SK-MEL-5 (cell line): ENCODE measurements around the gene ERLIN1. TPM values are rescaled to one million over a fixed set of nuclear protein-coding genes. Genes with fewer than 3 reads are reported as not detected.

ENCODE experiments used
- DNase-seq: peaks from one replicate; pipeline ENCODE4 v3.0.0-alpha.2; 2016; ENCODE audit warnings: low read depth, low spot score
- in situ Hi-C: cut with HindIII; loops from 2 replicates; pipeline ENCODE4 v1.10.0; 2016; ENCODE audit warnings: low sequenced_read_pairs, high pct_unique_total_duplicates, low pct_unique_long_range_greater_than_20kb
- total RNA-seq: library from RNA; depleted of rRNA; stranded (reverse); fragments of >200 nt; shearing (Covaris generic); gene quantifications from 2 replicates; pipeline ENCODE4 v1.2.3, GENCODE V29; 2014

The ERLIN1 gene
- total RNA-seq, 1 experiment from 2014 or later = 14.3 TPM

DNA sequence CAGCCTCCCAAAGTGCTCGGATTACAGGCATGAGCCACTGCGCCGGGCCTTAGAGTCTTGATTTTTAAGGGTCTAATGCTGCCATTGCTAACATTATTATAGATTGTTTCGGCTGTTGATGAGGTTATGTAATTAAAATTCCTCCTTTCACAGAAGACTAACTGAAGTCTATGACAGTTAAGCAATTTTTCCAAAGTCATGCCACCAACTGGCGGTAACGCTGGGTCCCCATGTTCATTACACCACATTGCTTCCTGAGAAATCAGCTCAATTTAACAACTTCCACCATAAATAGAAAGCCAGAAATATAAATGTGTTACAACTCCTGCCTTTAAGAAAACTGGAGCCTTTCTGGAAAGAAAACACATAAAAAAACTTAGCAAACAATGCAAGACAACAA, 3.5 kb downstream of the ERLIN1 start:
- no peak for DNase-seq

DNA sequence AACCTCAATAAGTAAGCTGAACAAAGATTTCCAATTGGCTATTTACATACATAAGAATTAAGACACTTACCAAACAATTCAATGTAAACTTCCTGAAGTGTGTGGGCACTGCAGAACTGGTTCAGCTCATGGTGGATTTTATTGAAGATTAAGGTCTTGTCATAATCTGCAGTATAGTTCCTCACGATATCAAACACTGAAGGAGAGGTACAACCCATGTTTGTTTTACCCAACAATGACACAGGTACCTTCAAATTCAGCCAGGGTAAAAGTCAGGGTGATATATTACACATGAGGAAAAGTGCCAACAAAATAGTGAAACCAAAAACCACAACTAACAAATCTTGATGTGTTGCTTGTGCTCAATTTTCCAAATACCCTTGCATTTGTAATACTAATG, 10.0 kb downstream of the ERLIN1 start:
- no peak for DNase-seq
- in situ Hi-C loops = no loop called here

More for the DNA sequence above, 3.5 kb downstream of the ERLIN1 start:
- in situ Hi-C loops = no loop called here

GRCh38 chr10:100174699-100175677, 10.8 kb downstream of the ERLIN1 start:
- DNase-seq = no peak
- in situ Hi-C loops = no loop called here

DNA sequence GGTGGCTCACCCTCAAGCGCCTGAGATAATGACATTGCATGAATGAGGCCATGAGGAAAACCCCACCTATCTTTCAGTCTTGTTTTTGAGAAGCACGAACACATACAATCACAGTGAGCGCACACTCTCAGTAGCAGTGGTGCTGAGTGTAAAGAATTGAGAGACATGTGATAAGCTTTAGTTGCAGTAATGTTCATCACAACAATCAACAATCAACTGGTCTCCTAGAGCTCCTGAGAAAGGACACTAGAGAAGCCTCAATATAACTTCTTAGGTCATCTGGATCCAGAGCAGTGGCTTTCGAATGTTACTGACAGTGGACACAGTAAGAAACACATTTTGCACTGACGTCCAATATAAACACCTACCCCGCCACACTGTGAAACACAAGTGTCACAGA, 12.8 kb downstream of the ERLIN1 start:
- in situ Hi-C loops = no loop called here
- no peak for DNase-seq

- no peak for DNase-seq
- in situ Hi-C loops = no loop called here
Measured at GRCh38 chr10:100172349-100172748, 13.5 kb downstream of the ERLIN1 start.

DNA sequence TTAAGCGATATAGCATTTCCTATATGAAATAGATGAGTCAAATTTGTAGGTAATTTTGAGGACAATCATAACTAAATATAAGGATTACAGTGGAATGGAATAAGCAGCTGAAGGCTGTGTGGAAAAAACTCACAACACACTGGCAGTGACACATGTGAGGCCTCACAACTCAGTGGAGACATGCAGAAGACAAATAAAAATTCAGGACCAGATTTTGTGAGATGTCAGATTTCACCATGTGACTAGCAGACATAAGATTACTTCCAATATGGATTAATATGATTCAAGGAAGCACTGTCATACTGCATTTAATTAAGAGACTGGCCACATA, 17.6 kb downstream of the ERLIN1 start:
- DNase-seq = no peak
- in situ Hi-C loops = no loop called here

DNA sequence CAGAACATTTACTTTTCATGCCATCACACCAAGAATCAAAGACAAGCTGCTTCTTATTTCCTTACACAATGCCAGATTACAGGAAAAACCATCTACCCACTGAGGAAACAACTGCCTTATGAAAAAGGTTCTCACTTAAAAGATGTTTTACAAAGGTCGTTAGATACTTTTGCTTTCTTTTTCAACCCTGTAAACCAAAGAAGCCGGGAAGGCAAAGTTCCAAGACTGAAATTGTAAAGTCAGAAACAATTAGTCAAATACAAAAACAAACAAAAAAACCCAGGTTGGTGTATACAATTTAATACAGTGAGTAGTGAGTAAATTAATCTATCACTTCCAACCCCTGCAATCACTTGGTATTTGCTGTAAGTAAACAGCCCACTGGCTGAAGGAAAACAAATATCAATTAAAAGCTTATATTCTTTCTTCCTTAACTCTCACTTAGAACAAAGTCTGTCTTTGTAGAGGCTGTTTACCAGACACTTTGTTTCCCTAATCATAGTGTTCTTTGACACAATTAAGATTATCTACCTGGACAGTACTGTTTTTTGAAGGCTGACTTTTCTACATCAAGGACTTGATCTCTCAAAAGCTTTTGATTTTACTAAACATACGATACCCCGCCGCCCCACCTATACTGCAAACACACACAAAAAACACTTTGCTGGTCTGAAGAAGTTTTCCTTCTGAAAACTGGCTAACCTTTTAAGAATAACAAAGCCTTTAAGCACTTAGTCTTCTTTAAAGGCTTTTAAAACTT, 18.1 kb downstream of the ERLIN1 start:
- in situ Hi-C loops = no loop called here
- DNase-seq = no peak

DNA sequence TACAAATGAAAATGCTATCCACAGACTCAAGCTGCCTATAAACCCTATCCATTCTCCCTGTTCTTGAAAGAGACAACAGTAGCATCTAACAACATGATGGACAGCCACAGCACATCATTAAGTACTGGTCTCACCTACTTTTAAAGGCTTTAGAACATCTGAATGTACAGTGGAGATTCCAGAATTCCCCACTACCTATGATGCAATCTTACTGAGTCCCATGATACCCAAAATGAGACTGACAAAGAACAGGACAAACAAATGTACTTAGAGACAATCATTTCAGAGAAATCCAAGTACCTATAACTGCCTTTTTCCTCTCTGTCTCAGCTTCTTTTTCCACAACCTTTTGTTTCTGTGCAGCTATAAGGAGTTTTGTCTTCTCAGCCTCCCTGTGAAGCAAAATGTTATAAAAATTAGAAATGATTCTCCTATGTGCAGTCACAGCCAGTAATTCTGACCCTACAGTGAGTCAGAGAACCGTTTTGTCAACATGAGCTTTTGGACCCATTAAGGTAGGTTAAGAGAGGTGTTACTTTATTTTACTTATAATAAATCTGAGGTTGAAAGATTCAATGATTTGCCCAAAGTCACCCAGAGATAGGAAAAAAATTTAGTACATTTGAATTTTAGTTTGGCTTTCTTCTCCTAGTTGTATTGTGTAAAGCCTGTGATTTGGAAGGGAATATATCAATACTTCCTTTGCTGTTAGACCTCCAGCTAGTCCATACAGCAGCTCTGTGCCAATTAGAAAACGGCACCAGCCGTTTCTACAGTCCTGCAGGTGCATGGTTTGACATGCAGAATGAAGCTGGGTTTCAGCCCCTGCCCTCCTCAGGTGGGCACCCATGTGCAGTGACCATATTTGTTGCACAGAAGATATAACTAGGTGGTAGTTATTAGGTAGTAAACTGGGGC, 21.9 kb downstream of the ERLIN1 start:
- in situ Hi-C loops = no loop called here
- DNase-seq = no peak

GRCh38 chr10:100162696-100163095, 23.1 kb downstream of the ERLIN1 start:
- no peak for DNase-seq
- in situ Hi-C loops = no loop called here

GRCh38 chr10:100158044-100158805, 27.6 kb downstream of the ERLIN1 start:
- DNase-seq = no peak
- in situ Hi-C loops = no loop called here

DNA sequence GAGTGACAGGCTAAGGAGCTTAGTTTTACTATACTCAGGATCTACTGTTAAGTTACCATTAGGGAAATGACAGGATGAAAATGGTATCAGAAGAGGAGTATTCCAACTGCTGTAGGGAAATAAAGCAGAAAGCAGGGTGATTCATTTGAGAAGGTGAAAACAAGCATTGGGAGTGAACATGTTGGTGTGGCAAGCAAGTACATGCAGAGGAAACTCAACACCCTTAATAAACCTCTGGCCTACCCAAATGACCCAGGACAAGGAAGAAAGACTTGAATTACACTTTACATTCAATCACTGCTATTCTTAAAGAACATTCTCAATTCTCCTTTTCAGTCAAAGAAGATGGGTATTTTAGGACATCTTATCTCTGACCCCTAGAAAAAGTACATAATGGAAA, 28.7 kb downstream of the ERLIN1 start:
- no peak for DNase-seq
- in situ Hi-C loops = no loop called here

GRCh38 chr10:100155936-100156335, 29.9 kb downstream of the ERLIN1 start:
- DNase-seq = no peak
- in situ Hi-C loops = no loop called here

DNA sequence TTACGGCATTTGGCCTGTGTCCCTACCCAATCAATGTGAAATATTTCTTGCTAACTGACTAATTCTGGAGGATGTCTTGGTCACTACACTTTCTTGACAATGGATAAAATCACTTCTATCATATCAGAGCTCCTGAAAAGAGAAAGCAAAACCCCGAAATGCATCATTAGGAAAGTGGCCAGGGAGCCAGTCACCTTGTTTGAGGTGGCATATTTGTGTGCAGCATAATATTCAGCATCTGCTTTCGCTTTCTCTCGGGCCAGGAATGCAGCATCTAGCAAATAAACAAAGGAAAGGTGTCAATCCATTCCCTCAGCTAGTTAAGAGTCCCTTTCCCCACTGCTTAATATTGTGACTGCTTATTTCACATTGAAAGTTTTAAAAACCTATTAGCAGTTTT, 31.2 kb downstream of the ERLIN1 start:
- in situ Hi-C loops = no loop called here
- no peak for DNase-seq

DNA sequence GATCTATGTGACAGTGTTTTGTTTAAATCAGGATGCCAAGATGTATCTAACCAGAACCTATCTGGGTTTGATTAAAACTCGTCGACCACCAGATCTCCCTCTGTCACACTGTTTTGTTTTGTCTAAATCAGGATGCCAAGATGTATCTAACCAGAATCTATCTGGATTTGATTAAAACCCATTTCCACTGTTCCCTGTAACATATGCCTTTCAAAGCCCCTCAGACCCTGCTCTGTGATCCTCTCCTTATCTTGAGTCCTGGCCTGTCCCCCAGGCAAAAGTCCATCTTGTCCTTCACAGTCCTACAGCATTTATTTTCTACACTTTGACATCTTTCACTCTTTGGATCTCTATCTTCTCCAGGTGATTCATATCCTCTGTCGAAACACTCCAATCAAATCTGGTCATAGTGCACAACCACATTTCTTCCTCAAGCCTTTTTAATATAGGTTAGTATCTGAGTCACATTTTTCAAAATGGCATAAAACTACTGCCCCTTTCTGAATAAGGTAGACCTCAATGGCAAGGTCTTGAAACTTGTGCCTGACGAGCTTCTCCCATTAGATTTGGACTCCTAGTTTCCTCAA, 32.5 kb downstream of the ERLIN1 start:
- in situ Hi-C loops = no loop called here
- DNase-seq = no peak

DNA sequence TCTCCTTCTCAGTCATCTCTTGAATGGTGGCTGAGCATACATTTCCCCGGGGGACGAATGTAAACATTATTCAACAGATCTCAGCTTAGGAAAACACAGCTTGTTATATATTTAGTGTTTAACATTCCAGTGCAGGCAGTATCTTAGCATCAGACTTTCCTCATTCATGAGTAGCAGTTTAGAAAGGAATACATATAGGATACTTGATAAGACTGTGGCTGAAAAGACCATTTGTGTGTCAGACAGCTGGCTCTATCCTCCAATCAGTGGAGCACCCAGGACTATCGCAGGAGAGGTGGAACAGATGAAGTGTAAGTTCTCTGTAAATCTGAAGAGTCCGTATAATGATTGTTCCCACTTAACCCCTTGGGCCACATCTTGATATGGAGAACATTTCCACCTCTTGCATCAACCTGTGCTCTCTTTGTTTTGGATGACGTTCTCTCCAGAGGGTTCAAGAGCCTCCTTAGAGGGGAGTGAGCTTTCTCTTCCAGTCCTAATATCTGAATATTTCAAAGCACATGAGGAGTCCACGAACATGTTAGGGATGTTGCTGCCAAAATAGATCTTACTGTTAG, 34.0 kb downstream of the ERLIN1 start:
- in situ Hi-C loops = no loop called here
- DNase-seq = no peak

DNA sequence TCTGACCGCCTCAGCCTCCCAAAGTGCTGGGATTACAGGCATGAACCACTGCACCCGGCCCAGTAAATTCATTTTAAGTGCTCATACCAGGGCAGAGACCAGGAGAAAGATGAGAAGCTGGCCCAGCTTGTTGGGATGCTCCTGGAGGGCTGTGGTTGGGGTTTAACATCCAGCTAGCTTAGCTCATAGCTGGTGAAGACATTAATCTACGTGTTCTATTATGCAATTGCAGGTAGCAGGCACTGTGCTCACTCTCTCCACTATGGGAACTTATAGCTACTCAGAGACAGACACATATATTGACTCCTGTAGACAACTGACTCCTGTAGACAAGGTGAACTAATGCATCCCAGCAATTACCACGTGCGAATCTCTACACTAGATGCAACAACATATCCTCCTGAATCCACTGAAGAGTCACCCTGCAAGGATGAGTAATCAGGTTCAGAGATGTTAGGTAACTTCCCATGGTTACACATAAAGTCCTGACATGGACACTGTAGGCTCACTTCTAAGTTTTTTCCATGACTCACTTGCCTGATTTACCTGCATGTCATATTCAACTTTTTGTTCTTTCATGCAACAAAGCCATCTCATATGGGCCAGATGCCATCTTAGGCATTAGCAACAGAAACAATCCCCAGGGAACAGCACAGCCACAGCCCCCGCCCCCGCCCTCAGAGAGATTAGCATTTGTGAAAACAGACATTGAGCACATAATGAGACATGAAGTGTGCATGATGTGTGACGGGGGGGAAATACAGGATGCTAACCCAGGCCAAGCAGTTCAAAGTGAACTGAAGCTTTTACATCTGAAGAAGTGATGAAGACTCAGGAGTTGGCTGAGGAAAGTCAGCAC, 37.2 kb downstream of the ERLIN1 start:
- in situ Hi-C loops = no loop called here

More for the DNA sequence above, 37.2 kb downstream of the ERLIN1 start:
- DNase-seq = no peak
